Glutamatergic neuron (in vitro differentiated cells): ENCODE results near the gene HMOX2. TPM values are rescaled to one million over a fixed set of nuclear protein-coding genes. Genes with fewer than 3 reads are reported as not detected.

ENCODE experiments used
- DNase-seq: peaks from one replicate; pipeline ENCODE4 v3.0.0; 2022
- H3K27ac Mint-ChIP-seq: one replicate; pipeline ENCODE4 v1.8.0; 2020; ENCODE audit warnings: mild to moderate bottlenecking, mixed read lengths, inconsistent platforms; ENCODE audit not compliant: unreplicated experiment
- H3K27me3 Mint-ChIP-seq: one replicate; pipeline ENCODE4 v1.8.0; 2020; ENCODE audit warnings: mild to moderate bottlenecking, moderate library complexity, mixed read lengths, inconsistent platforms; ENCODE audit not compliant: unreplicated experiment
- H3K36me3 Mint-ChIP-seq: one replicate; pipeline ENCODE4 v1.8.0; 2020; ENCODE audit warnings: mild to moderate bottlenecking, mixed read lengths, inconsistent platforms; ENCODE audit not compliant: unreplicated experiment
- H3K4me1 Mint-ChIP-seq: one replicate; pipeline ENCODE4 v1.8.0; 2020; ENCODE audit warnings: mild to moderate bottlenecking, low read depth, mixed read lengths, inconsistent platforms; ENCODE audit not compliant: unreplicated experiment
- H3K4me3 Mint-ChIP-seq: one replicate; pipeline ENCODE4 v1.8.0; 2020; ENCODE audit warnings: mild to moderate bottlenecking, mixed read lengths, inconsistent platforms; ENCODE audit not compliant: unreplicated experiment
- H3K9me3 Mint-ChIP-seq: one replicate; pipeline ENCODE4 v1.8.0; 2020; ENCODE audit warnings: mild to moderate bottlenecking, moderate library complexity, mixed read lengths, inconsistent platforms; ENCODE audit not compliant: unreplicated experiment
- total RNA-seq: library from RNA; stranded (reverse); fragmentation: NEBNext Ultra II Directional; extraction: Animal tissue kit (Norgen Biotek cat#: 25700); gene quantifications from one replicate; pipeline ENCODE4 v1.2.1, GENCODE V29; 2021; ENCODE audit not compliant: unreplicated experiment
- TF ChIP-seq, protein P1 (sequence below): fragments of 200-600 bp; sonication (generic); IDR thresholded peaks from one replicate; pipeline ENCODE4 v1.5.0; 2021; ENCODE audit not compliant: partially characterized antibody, unreplicated experiment

HMOX2 gene
- total RNA-seq, 1 donor from 2014 or later: 76.0 TPM

DNA sequence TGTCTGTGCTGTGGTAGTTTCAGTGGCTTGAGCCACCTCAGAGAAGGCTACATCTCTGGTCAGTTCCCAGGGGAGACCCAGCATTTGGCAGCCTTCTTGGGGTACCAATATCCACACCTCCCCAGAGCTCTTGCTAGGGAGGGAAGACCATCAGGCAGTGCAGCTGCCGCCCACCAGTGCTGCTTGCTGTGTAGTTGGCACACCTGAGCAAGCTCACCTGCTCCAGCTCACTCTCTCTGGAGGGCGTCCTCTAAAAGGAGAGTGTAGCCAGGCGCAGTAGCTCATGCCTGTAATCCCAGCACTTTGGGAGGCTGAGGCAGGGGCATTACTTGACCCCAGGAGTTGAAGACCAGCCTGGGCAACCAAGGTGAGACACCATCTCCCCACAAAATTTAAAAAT, 32.6 kb downstream of the HMOX2 start:
- Mint-ChIP-seq H3K27me3 (no peaks in the 10 kb centered on the region), H3K4me3 (no peak overlapping the region), H3K27ac (no peak overlapping the region), H3K4me1 (peaks cover 34% of the 10 kb centered on the region), H3K9me3 (peaks cover 17% of the 10 kb centered on the region), H3K36me3 (peaks cover 4% of the 10 kb centered on the region)
- TF ChIP-seq, protein P1, sequence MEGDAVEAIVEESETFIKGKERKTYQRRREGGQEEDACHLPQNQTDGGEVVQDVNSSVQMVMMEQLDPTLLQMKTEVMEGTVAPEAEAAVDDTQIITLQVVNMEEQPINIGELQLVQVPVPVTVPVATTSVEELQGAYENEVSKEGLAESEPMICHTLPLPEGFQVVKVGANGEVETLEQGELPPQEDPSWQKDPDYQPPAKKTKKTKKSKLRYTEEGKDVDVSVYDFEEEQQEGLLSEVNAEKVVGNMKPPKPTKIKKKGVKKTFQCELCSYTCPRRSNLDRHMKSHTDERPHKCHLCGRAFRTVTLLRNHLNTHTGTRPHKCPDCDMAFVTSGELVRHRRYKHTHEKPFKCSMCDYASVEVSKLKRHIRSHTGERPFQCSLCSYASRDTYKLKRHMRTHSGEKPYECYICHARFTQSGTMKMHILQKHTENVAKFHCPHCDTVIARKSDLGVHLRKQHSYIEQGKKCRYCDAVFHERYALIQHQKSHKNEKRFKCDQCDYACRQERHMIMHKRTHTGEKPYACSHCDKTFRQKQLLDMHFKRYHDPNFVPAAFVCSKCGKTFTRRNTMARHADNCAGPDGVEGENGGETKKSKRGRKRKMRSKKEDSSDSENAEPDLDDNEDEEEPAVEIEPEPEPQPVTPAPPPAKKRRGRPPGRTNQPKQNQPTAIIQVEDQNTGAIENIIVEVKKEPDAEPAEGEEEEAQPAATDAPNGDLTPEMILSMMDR: no peak
- no peak for DNase-seq

DNA sequence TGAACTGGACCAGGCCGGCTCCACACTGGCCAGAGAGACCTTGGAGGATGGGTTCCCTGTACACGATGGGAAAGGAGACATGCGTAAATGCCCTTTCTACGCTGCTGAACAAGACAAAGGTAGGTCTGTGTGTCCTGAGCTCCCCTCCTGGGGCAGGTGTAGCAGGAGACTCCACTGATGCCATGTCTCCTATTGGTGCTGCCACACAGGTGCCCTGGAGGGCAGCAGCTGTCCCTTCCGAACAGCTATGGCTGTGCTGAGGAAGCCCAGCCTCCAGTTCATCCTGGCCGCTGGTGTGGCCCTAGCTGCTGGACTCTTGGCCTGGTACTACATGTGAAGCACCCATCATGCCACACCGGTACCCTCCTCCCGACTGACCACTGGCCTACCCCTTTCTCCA, 33.2 kb downstream of the HMOX2 start:
- Mint-ChIP-seq H3K27me3 (no peaks in the 10 kb centered on the region), H3K36me3 (peaks cover 4% of the 10 kb centered on the region), H3K9me3 (peaks cover 17% of the 10 kb centered on the region), H3K27ac (no peak overlapping the region), H3K4me1 (peaks cover 31% of the 10 kb centered on the region), H3K4me3 (no peak overlapping the region)
- TF ChIP-seq, protein P1: no peak
- DNase-seq: no peak

DNA sequence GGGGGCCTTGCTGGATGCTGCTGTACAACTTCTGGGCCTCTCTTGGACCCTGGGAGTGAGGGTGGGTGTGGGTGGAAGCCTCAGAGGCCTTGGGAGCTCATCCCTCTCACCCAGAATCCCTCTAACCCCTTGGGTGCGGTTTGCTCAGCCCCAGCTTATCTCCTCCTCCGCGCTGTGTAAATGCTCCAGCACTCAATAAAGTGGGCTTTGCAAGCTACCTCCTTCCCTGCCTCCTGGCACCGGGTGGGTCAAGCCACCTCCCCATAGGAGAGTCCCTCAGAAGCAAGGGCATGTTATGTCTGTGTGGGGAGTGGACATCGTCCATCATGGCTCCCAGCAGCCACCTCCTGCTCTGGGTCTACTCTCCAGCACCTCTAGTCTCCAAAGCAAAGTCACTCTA, 33.9 kb downstream of the HMOX2 start:
- Mint-ChIP-seq H3K9me3 (peaks cover 15% of the 10 kb centered on the region), H3K27me3 (peaks cover 1% of the 10 kb centered on the region), H3K27ac (no peak overlapping the region), H3K36me3 (peaks cover 4% of the 10 kb centered on the region), H3K4me3 (no peak overlapping the region), H3K4me1 (peaks cover 27% of the 10 kb centered on the region)
- TF ChIP-seq, protein P1: no peak
- no peak for DNase-seq

DNA sequence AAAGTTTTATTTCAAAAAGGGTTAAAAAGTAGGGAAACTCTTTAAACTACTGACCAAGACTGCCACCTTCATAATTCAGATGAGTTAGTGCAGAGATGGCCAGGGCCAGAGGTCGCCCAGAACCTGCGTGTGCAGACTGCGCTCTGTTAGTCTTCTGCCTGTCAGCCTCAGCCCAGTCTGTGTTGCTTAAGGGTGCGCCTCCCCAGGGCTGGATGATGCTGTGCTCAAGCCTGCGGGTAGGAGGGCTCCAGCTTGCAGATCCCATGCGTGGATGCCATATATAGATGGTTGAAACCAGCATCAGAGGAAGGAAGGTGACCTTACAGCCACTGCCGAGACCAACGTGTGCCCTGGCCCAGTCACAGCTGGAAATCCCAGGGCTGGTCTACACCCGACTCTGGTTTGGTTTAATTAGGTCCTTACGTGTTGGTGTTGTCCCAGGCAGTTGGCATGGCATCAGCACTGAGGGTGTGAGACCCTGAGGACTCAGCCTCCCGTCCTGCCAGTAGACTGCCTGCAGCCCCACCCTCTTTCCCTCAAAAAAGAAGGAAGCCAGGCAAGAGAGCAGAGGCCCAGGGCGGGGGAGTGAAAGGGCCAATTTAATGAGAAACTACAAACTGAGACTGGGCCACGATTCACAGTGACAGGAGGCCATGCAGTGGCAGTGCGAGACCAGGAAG, 34.7 kb downstream of the HMOX2 start:
- H3K27me3 Mint-ChIP-seq: peaks cover 1% of the 10 kb centered on the region
- no peak for DNase-seq
- TF ChIP-seq, protein P1: no peak
- H3K27ac Mint-ChIP-seq: no peak overlapping the region
- no peak overlapping the region for H3K4me3 Mint-ChIP-seq
- peaks cover 4% of the 10 kb centered on the region for H3K36me3 Mint-ChIP-seq
- peaks cover 23% of the 10 kb centered on the region for H3K4me1 Mint-ChIP-seq
- peaks cover 18% of the 10 kb centered on the region for H3K9me3 Mint-ChIP-seq

DNA sequence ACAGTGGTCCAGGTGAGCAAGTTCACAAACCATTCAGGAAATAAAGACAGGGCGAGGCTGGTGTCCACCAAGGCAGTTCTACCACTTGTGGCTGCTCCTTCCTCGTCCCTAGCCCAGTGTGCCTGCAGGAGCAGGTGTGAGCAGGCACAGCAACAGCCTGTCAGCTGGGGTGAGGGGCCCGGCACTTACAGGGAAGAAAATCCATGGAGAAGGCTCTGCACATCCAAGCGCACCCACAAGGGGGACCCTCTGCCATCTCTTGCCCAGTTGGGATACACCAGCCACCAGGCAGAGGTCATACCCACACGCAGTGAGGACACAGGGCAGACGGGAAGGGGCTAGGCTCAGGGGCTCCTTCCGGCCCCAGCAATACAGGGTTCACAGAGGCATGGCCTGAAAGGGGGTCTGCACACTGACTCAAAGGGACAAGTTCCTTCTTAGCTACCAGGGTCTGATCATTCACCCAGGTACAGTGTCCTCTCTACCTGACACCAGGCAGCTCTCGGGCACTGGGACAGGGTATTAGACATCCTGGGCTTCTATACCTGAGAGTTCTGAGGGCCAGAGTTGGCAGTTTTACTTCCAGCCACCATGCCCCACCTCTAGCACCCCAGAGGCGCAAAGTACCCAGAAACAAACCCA, 35.4 kb downstream of the HMOX2 start:
- peaks cover 1% of the 10 kb centered on the region for H3K27me3 Mint-ChIP-seq
- peaks cover 4% of the 10 kb centered on the region for H3K36me3 Mint-ChIP-seq
- DNase-seq: peak; percentile 86
- TF ChIP-seq, protein P1: peak; percentile 81
- H3K27ac Mint-ChIP-seq: no peak overlapping the region
- H3K9me3 Mint-ChIP-seq: peaks cover 18% of the 10 kb centered on the region
- H3K4me1 Mint-ChIP-seq: peaks cover 20% of the 10 kb centered on the region
- H3K4me3 Mint-ChIP-seq: no peak overlapping the region
